H1 (cell line): ENCODE results near the gene SCARB1. TPM values are rescaled to one million over a fixed set of nuclear protein-coding genes. Genes with fewer than 3 reads are reported as not detected.
"Not testable (repeated sequence)": the region's sequence is repeated elsewhere in the genome, so short reads cannot be mapped to it uniquely, and the experiment has no call there.

Experiments used
- CTCF ChIA-PET: fragments of 300-600 bp; sonication (Branson Sonifier 250); formaldehyde crosslinking; loops from one replicate; lab custom pipeline; 2021; ENCODE audit not compliant: partially characterized antibody; lab: Charles Lee
- POLR2A ChIA-PET: fragments of 300-600 bp; sonication (Branson Sonifier 250); formaldehyde crosslinking; loops from one replicate; lab custom pipeline; 2021; ENCODE audit warnings: inconsistent platforms; ENCODE audit not compliant: partially characterized antibody; lab: Charles Lee
- DNase-seq, 2 experiments: peaks; one replicate each; pipeline versions ENCODE4 v3.0.0 to v3.0.0-alpha.2; 2010 to 2022; ENCODE audit warnings: low spot score in 2 of 2, low read depth in 1 of 2, mixed read lengths in 1 of 2
- FAIRE-seq: peaks from 2 replicates; lab custom pipeline; 2011; peaks lifted over from hg19 to GRCh38; lab: Jason Lieb, UNC
- H2AFZ ChIP-seq: 2 replicates; pipeline ENCODE4 v1.8.1; 2012; ENCODE audit warnings: low read length, inconsistent platforms
- H2AK5ac ChIP-seq: 2 replicates; pipeline ENCODE4 v1.6.1; 2013; ENCODE audit warnings: low read depth, low read length
- H2BK120ac ChIP-seq: replicated peaks from 2 replicates; pipeline ENCODE3; 2013; ENCODE audit warnings: low read depth, low read length, inconsistent platforms
- H2BK12ac ChIP-seq: 2 replicates; pipeline ENCODE4 v1.6.1; 2013; ENCODE audit warnings: low read depth, low read length
- H2BK15ac ChIP-seq: 2 replicates; pipeline ENCODE4 v1.6.1; 2013; ENCODE audit warnings: low read length
- H2BK20ac ChIP-seq: 2 replicates; pipeline ENCODE4 v1.6.1; 2013; ENCODE audit warnings: low read length
- H2BK5ac ChIP-seq: 2 replicates; pipeline ENCODE4 v1.6.1; 2013; ENCODE audit warnings: low read depth, low read length
- H3K14ac ChIP-seq: 2 replicates; pipeline ENCODE4 v1.6.1; 2013; ENCODE audit warnings: inconsistent platforms; ENCODE audit not compliant: insufficient read length
- H3K18ac ChIP-seq: 2 replicates; pipeline ENCODE4 v1.6.1; 2013; ENCODE audit warnings: low read length; ENCODE audit errors: extremely low read depth
- H3K23ac ChIP-seq: 2 replicates; pipeline ENCODE4 v1.6.1; 2013; ENCODE audit warnings: inconsistent platforms; ENCODE audit not compliant: insufficient read length
- H3K23me2 ChIP-seq: 2 replicates; pipeline ENCODE4 v1.6.1; 2013; ENCODE audit warnings: low read depth, low read length
- H3K27ac ChIP-seq: 2 replicates; pipeline ENCODE4 v1.6.1; 2011; ENCODE audit warnings: low read depth, low read length, inconsistent platforms
- H3K27me3 ChIP-seq, 4 experiments: replicated peaks in 1 of 4; 1 replicate in 1 of 4; 2 replicates in 3 of 4; pipeline versions ENCODE4 v1.6.1 to v1.8.1; 2011 to 2013; ENCODE audit warnings: low read length in 3 of 4, mild to moderate bottlenecking in 3 of 4, inconsistent platforms in 2 of 4, mixed read lengths in 2 of 4, moderate library complexity in 1 of 4; ENCODE audit not compliant: control insufficient read depth in 3 of 4, insufficient read depth in 3 of 4; ENCODE audit errors: extremely low read depth in 1 of 4
- H3K36me3 ChIP-seq, 4 experiments: 2 replicates each; pipeline versions ENCODE4 v1.6.1 to v1.8.1; 2011 to 2013; ENCODE audit warnings: mild to moderate bottlenecking in 4 of 4, low read length in 3 of 4, moderate library complexity in 2 of 4, control low read depth in 1 of 4, inconsistent platforms in 1 of 4; ENCODE audit not compliant: insufficient read depth in 4 of 4, control insufficient read depth in 2 of 4
- H3K4ac ChIP-seq: replicated peaks from 2 replicates; pipeline ENCODE3; 2013; ENCODE audit warnings: low read length, low read depth, mixed read lengths, inconsistent platforms; ENCODE audit not compliant: insufficient read length
- H3K4me1 ChIP-seq, 4 experiments: replicated peaks in 1 of 4; 1 replicate in 1 of 4; 2 replicates in 3 of 4; pipeline versions ENCODE4 v1.6.1 to v1.8.1; 2011 to 2013; ENCODE audit warnings: low read length in 3 of 4, inconsistent platforms in 2 of 4, mixed read lengths in 1 of 4; ENCODE audit not compliant: insufficient read depth in 4 of 4, control insufficient read depth in 3 of 4
- H3K4me2 ChIP-seq, 2 experiments: 2 replicates each; pipeline versions ENCODE4 v1.6.1 to v1.8.1; 2011 to 2013; ENCODE audit warnings: low read depth in 2 of 2, low read length in 2 of 2, control low read depth in 1 of 2, inconsistent platforms in 1 of 2, mild to moderate bottlenecking in 1 of 2; ENCODE audit not compliant: insufficient read depth in 1 of 2
- H3K4me3 ChIP-seq, 4 experiments: fragments of 200-600, 300-600 bp in 1 of 4; sonication (generic), shearing (Covaris generic), sonication (Bioruptor Twin) in 1 of 4; 2 replicates each; pipeline versions ENCODE4 v1.5.1 to v1.8.1; 2011 to 2016; ENCODE audit warnings: low read length in 4 of 4, low read depth in 3 of 4, control low read depth in 2 of 4, inconsistent platforms in 2 of 4, mild to moderate bottlenecking in 2 of 4, mixed read lengths in 1 of 4, moderate library complexity in 1 of 4; ENCODE audit not compliant: insufficient read depth in 2 of 4; ENCODE audit errors: extremely low read depth in 1 of 4
- H3K56ac ChIP-seq: replicated peaks from 2 replicates; pipeline ENCODE3; 2013; ENCODE audit warnings: low read depth, mild to moderate bottlenecking, mixed read lengths, low read length, inconsistent platforms; ENCODE audit not compliant: insufficient read length
- H3K79me1 ChIP-seq: 2 replicates; pipeline ENCODE4 v1.6.1; 2013; ENCODE audit warnings: low read depth, low read length, control low read depth
- H3K79me2 ChIP-seq, 2 experiments: 2 replicates each; pipeline versions ENCODE4 v1.6.1 to v1.8.1; 2012 to 2013; ENCODE audit warnings: low read length in 2 of 2, mild to moderate bottlenecking in 2 of 2, inconsistent platforms in 1 of 2; ENCODE audit not compliant: insufficient read depth in 2 of 2, control insufficient read depth in 1 of 2
- H3K9ac ChIP-seq, 4 experiments: replicated peaks in 1 of 4; 1 replicate in 1 of 4; 2 replicates in 3 of 4; pipeline versions ENCODE4 v1.6.1 to v1.8.1; 2011 to 2013; ENCODE audit warnings: low read depth in 3 of 4, low read length in 3 of 4, control low read depth in 2 of 4, mild to moderate bottlenecking in 2 of 4, moderate library complexity in 2 of 4, inconsistent platforms in 1 of 4; ENCODE audit errors: extremely low read depth in 1 of 4
- H3K9me3 ChIP-seq, 2 experiments: 2 replicates each; pipeline versions ENCODE4 v1.6.1 to v1.8.1; 2012 to 2013; ENCODE audit warnings: mild to moderate bottlenecking in 2 of 2, moderate library complexity in 2 of 2, control low read depth in 1 of 2, inconsistent platforms in 1 of 2, low read depth in 1 of 2, low read length in 1 of 2, mixed read lengths in 1 of 2; ENCODE audit not compliant: insufficient read depth in 2 of 2
- H4K20me1 ChIP-seq, 2 experiments: replicated peaks in 1 of 2; 2 replicates each; pipeline versions ENCODE3 to v1.8.1; 2011 to 2013; ENCODE audit warnings: inconsistent platforms in 2 of 2, low read length in 2 of 2, mild to moderate bottlenecking in 1 of 2; ENCODE audit not compliant: insufficient read depth in 2 of 2, control insufficient read depth in 1 of 2
- H4K5ac ChIP-seq: 2 replicates; pipeline ENCODE4 v1.6.1; 2013; ENCODE audit warnings: low read length, low read depth, mixed read lengths, inconsistent platforms; ENCODE audit not compliant: insufficient read length
- H4K8ac ChIP-seq: 2 replicates; pipeline ENCODE4 v1.8.0; 2013; ENCODE audit warnings: mild to moderate bottlenecking, moderate library complexity, low read length, inconsistent platforms; ENCODE audit not compliant: insufficient read depth; ENCODE audit errors: extremely low read depth
- H4K91ac ChIP-seq: replicated peaks from 2 replicates; pipeline ENCODE3; 2013; ENCODE audit warnings: low read length, mixed read lengths, inconsistent platforms; ENCODE audit not compliant: insufficient read length
- WGBS, 2 experiments: shearing (Covaris generic) in 1 of 2; methylation state at CpG; one replicate each; pipeline versions ENCODE4 v1.1.6 to v1.1.7; 2013 to 2015; ENCODE audit warnings: low lambda C conversion rate in 2 of 2, mixed read lengths in 2 of 2, inconsistent platforms in 1 of 2, low coverage in 1 of 2, missing lambda C conversion rate in 1 of 2; ENCODE audit not compliant: insufficient replicate concordance in 2 of 2, insufficient coverage in 1 of 2, insufficient read length in 1 of 2; ENCODE audit errors: extremely low coverage in 1 of 2, missing lambda C conversion rate in 1 of 2; 5-methylcytosine and 5-hydroxymethylcytosine counted together
- polyA plus RNA-seq, 7 experiments: library from polyadenylated mRNA; depleted of rRNA in 3 of 7; stranded (reverse) in 5 of 7; unstranded in 2 of 7; fragments of >200 nt in 5 of 7; fragments of 200-250 nt in 2 of 7; gene quantifications; 1 replicate in 5 of 7; 2 replicates in 1 of 7; 4 replicates in 1 of 7; pipeline versions ENCODE4 v1.2.1 to v1.2.3, GENCODE V29; 2011 to 2013; ENCODE audit warnings: missing spikeins in 2 of 7, mixed read lengths in 2 of 7
- total RNA-seq: library from RNA; stranded (reverse); fragmentation: NEBNext Ultra II Directional; extraction: Animal tissue kit (Norgen Biotek cat#: 25700); gene quantifications from 2 replicates; pipeline ENCODE4 v1.2.1, GENCODE V29; 2021

SCARB1 gene
- total and polyA plus RNA-seq, 2 of the 8 experiments (the other 6 are each of a cell fraction or from before 2014, with no cell fraction given), result 45.3 to 57.1 TPM

- not testable (repeated sequence) for FAIRE-seq
- WGBS, 2 experiments, result 92% methylated on average over 6 of the region's 6 CpGs; no CpG with 5 or more reads in 1 of the 2 experiments
Observed at GRCh38 chr12:124911521-124911920, 47.9 kb upstream of the SCARB1 start.

More at GRCh38 chr12:124911521-124911920, 47.9 kb upstream of the SCARB1 start:
- Histone ChIP-seq H3K4me2 (0 out of 4 replicates have a peak overlapping the region, but pooled peaks of 1 of the 2 experiments have one; percentile 10), H4K20me1 (peaks cover 16 to 19% of the 10 kb centered on the region in 2 experiments), H3K36me3 (peaks cover 12 to 28% (median 23%) of the 10 kb centered on the region in 4 experiments; a peak in 7 of 8 replicates), H3K79me2 (peaks cover 8 to 30% of the 10 kb centered on the region in 2 experiments)
- not testable (repeated sequence) for H3K18ac ChIP-seq, H3K27ac ChIP-seq, H2BK12ac ChIP-seq, H3K27me3 ChIP-seq, H3K79me1 ChIP-seq, DNase-seq, H4K8ac ChIP-seq, H3K4ac ChIP-seq, H2BK120ac ChIP-seq, H3K9ac ChIP-seq, H2AFZ ChIP-seq, H3K56ac ChIP-seq, H2AK5ac ChIP-seq, H4K91ac ChIP-seq, H3K4me1 ChIP-seq, H3K23ac ChIP-seq, H4K5ac ChIP-seq, H3K4me3 ChIP-seq, H2BK5ac ChIP-seq, H3K14ac ChIP-seq, H3K23me2 ChIP-seq, H3K9me3 ChIP-seq, H2BK15ac ChIP-seq, H2BK20ac ChIP-seq
- ChIA-PET POLR2A (interaction anchor here (0.9 to 4.1 kb wide), 9 partner anchors 10 to 165 kb away, joined by 3 to 18 read pairs (median 7); no protein-coding TSS in a partner anchor), CTCF (interaction anchor here (1.0 to 8.2 kb wide), 2 partner anchors 10 to 25 kb away, joined by 3 to 141 read pairs; no protein-coding TSS in a partner anchor)
